Nephron (organoid): ENCODE measurements around the gene RPS6KC1.
A peak's percentile ranks its signal among the peaks of the same experiment; 100 is the strongest.

Source experiments
- H3K27ac Mint-ChIP-seq, 3 experiments: 2 replicates each; pipeline ENCODE4 v1.8.0; 2020; ENCODE audit warnings: mixed read lengths in 3 of 3, mild to moderate bottlenecking in 2 of 3, moderate library complexity in 1 of 3
- H3K27me3 Mint-ChIP-seq: 2 replicates; pipeline ENCODE4 v1.8.0; 2021; ENCODE audit warnings: low read depth, mild to moderate bottlenecking, moderate library complexity, mixed read lengths
- H3K36me3 Mint-ChIP-seq: 2 replicates; pipeline ENCODE4 v1.8.0; 2020; ENCODE audit warnings: low read depth, mixed read lengths
- H3K4me1 Mint-ChIP-seq: 2 replicates; pipeline ENCODE4 v1.8.0; 2020; ENCODE audit warnings: mixed read lengths
- H3K4me3 Mint-ChIP-seq, 3 experiments: 2 replicates each; pipeline ENCODE4 v1.8.0; 2020; ENCODE audit warnings: mild to moderate bottlenecking in 3 of 3, mixed read lengths in 3 of 3, moderate library complexity in 2 of 3
- H3K9me3 Mint-ChIP-seq: 2 replicates; pipeline ENCODE4 v1.8.0; 2020; ENCODE audit warnings: mixed read lengths
- CTCF ChIP-seq, 3 experiments: fragments of 200-600 bp; sonication (generic); IDR thresholded peaks; one replicate each; pipeline ENCODE4 v1.5.0; 2021; ENCODE audit warnings: antibody characterized with exemption in 3 of 3; ENCODE audit not compliant: unreplicated experiment in 3 of 3

RPS6KC1 gene

GRCh38 chr1:213276236-213276635 is 225.2 kb downstream of the RPS6KC1 start:
- H3K9me3 Mint-ChIP-seq: no peaks in the 10 kb centered on the region
- H3K36me3 Mint-ChIP-seq: peaks cover 31% of the 10 kb centered on the region
- no peak overlapping the region for H3K27ac Mint-ChIP-seq
- H3K27me3 Mint-ChIP-seq: no peaks in the 10 kb centered on the region
- H3K4me1 Mint-ChIP-seq: peaks cover 25% of the 10 kb centered on the region
- H3K4me3 Mint-ChIP-seq: no peak overlapping the region
- TF ChIP-seq CTCF (IDR thresholded peaks at IDR 0.05; ENCODE audit: unreplicated experiment in 3 of 3): no peak

GRCh38 chr1:213277036-213277435 is 226.0 kb downstream of the RPS6KC1 start:
- H3K9me3 Mint-ChIP-seq: no peaks in the 10 kb centered on the region
- peaks cover 30% of the 10 kb centered on the region for H3K36me3 Mint-ChIP-seq
- H3K27ac Mint-ChIP-seq: no peak overlapping the region
- H3K4me1 Mint-ChIP-seq: peaks cover 33% of the 10 kb centered on the region
- H3K4me3 Mint-ChIP-seq: no peak overlapping the region
- no peak for TF ChIP-seq CTCF (IDR thresholded peaks at IDR 0.05; ENCODE audit: unreplicated experiment in 3 of 3)
- no peaks in the 10 kb centered on the region for H3K27me3 Mint-ChIP-seq

- Mint-ChIP-seq H3K27ac (no peak overlapping the region), H3K4me3 (no peak overlapping the region), H3K27me3 (peaks cover 3% of the 10 kb centered on the region), H3K36me3 (peaks cover 20% of the 10 kb centered on the region), H3K4me1 (peaks cover 34% of the 10 kb centered on the region), H3K9me3 (peaks cover 5% of the 10 kb centered on the region)
- no peak for TF ChIP-seq CTCF (IDR thresholded peaks at IDR 0.05; ENCODE audit: unreplicated experiment in 3 of 3)
Observed at GRCh38 chr1:213279410-213279809, 228.4 kb downstream of the RPS6KC1 start.

- TF ChIP-seq CTCF (IDR thresholded peaks at IDR 0.05; ENCODE audit: unreplicated experiment in 3 of 3): no peak
- H3K9me3 Mint-ChIP-seq: peaks cover 7% of the 10 kb centered on the region
- peaks cover 8% of the 10 kb centered on the region for H3K36me3 Mint-ChIP-seq
- H3K27ac Mint-ChIP-seq: peak overlapping the region in 1 of 3 experiments; percentile 63
- H3K4me3 Mint-ChIP-seq: peak overlapping the region in 1 of 3 experiments; percentile 33
- peaks cover 3% of the 10 kb centered on the region for H3K27me3 Mint-ChIP-seq
- H3K4me1 Mint-ChIP-seq: peaks cover 34% of the 10 kb centered on the region
Observed at GRCh38 chr1:213281640-213282301, 230.7 kb downstream of the RPS6KC1 start.

GRCh38 chr1:213284626-213285025 is 233.6 kb downstream of the RPS6KC1 start:
- H3K27me3 Mint-ChIP-seq: peaks cover 6% of the 10 kb centered on the region
- H3K9me3 Mint-ChIP-seq: peaks cover 7% of the 10 kb centered on the region
- H3K36me3 Mint-ChIP-seq: peaks cover 8% of the 10 kb centered on the region
- TF ChIP-seq CTCF (IDR thresholded peaks at IDR 0.05; ENCODE audit: unreplicated experiment in 3 of 3): no peak
- H3K4me3 Mint-ChIP-seq: no peak overlapping the region
- H3K27ac Mint-ChIP-seq: no peak overlapping the region
- H3K4me1 Mint-ChIP-seq: peaks cover 20% of the 10 kb centered on the region

- Mint-ChIP-seq H3K4me3 (no peak overlapping the region), H3K36me3 (peaks cover 8% of the 10 kb centered on the region), H3K9me3 (peaks cover 7% of the 10 kb centered on the region), H3K4me1 (peaks cover 9% of the 10 kb centered on the region), H3K27me3 (peaks cover 6% of the 10 kb centered on the region), H3K27ac (no peak overlapping the region)
- TF ChIP-seq CTCF (IDR thresholded peaks at IDR 0.05; ENCODE audit: unreplicated experiment in 3 of 3): no peak
Observed at GRCh38 chr1:213286235-213286634, 235.2 kb downstream of the RPS6KC1 start.
